Measurements from ENCODE around the gene WNT3A.

DNA sequence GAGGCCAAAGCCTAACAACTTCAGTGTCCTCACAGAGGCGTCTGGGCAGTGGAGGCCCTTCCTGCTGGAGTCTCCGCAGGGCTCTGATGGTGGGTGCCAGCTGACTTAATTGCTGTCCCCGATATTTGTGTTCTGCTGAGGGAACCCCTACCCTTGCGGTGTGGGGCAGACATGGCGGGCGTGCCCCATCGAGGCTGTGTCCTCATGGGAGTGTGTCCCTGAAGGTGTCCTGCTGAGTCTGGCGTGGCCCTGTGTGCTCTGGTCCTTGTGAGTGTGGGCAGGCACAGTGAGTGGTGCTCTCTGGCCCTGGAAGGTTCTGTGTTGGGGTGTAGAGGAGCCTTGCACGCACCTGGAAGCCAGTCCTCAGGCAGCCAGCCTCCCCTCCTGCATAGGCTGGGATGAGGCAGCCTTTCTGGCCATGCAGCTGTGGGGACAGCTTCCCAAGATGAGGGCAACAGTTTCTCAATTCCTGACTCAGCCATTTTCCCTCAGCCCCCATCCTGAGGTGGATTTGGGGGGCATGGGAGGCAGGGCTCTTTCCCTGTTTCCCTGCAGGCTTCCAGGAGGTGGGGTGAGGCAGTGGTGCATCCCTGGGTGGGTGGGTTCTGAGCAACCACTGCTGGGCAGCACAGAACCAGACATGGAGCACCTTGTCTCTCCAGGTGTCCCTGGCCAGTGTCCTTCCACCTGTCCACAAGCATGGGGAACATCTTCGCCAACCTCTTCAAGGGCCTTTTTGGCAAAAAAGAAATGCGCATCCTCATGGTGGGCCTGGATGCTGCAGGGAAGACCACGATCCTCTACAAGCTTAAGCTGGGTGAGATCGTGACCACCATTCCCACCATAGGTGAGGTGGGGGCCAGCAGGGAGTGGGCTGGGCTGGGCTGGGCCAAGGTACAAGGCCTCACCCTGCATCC lies 89.9 kb downstream of the WNT3A start:
- no peak for TF ChIP-seq POLR2AphosphoS5 (IDR thresholded peaks at IDR 0.05; ENCODE audit: borderline replicate concordance, low read depth, low read length)
- TF ChIP-seq EZH2 (IDR thresholded peaks at IDR 0.05), result no peak
